ENCODE measurements around the gene RC3H1. TPM values are rescaled to one million over a fixed set of nuclear protein-coding genes. Genes with fewer than 3 reads are reported as not detected.
A peak's percentile ranks its signal among the peaks of the same experiment; 100 is the strongest.

The RC3H1 gene
- total and polyA plus RNA-seq, 2 donors (not counting 1 experiment from before 2014, with no cell fraction given) = 13.6 to 17.5 TPM

GRCh38 chr1:173916667-173917066 is 105.5 kb downstream of the RC3H1 start:
- Histone ChIP-seq H3K4me2 (ENCODE audit: extremely low read depth, insufficient read depth, low read length) (no peak overlapping the region), H3K9me3 (ENCODE audit: control insufficient read depth, insufficient read depth, low read depth, low read length) (no peaks in the 10 kb centered on the region), H3K36me3 (ENCODE audit: control insufficient read depth, insufficient read depth, low read length) (no peaks in the 10 kb centered on the region), H3K27ac (ENCODE audit: insufficient read depth, low read length) (no peak overlapping the region), H4K20me1 (ENCODE audit: control insufficient read depth, extremely low read depth, insufficient read depth, low read length) (no peaks in the 10 kb centered on the region), H3K9ac (ENCODE audit: insufficient read depth, low read length) (no peak overlapping the region), H3K4me1 (ENCODE audit: control insufficient read depth, extremely low read depth, insufficient read depth, low read length) (no peaks in the 10 kb centered on the region), H3K27me3 (ENCODE audit: control insufficient read depth, insufficient read depth, low read length) (no peaks in the 10 kb centered on the region), H2AFZ (ENCODE audit: low read length) (no peak overlapping the region), H3K4me3 (replicated peaks in 1 of 4; ENCODE audit: control extremely low read depth in 1 of 4, insufficient read depth in 1 of 4, low read depth in 3 of 4, low read length in 4 of 4) (no peak overlapping the region), H3K79me2 (ENCODE audit: control insufficient read depth, insufficient read depth, low read length) (no peaks in the 10 kb centered on the region)
- DNase-seq (ENCODE audit: low read depth in 2 of 2) = no peak
- TF ChIP-seq EZH2 (IDR thresholded peaks at IDR 0.05; ENCODE audit: low read length, missing control alignments) = no peak
- TF ChIP-seq CTCF (conservative IDR thresholded peaks at IDR 0.05 in 1 of 2, IDR thresholded peaks at IDR 0.05 in 1 of 2; ENCODE audit: low read depth in 1 of 2, low read length in 2 of 2) = no peak

- Histone ChIP-seq H3K9me3 (ENCODE audit: control insufficient read depth, insufficient read depth, low read depth, low read length) (no peaks in the 10 kb centered on the region), H3K36me3 (ENCODE audit: control insufficient read depth, insufficient read depth, low read length) (no peaks in the 10 kb centered on the region), H3K4me2 (ENCODE audit: extremely low read depth, insufficient read depth, low read length) (no peak overlapping the region), H3K4me3 (replicated peaks in 1 of 4; ENCODE audit: control extremely low read depth in 1 of 4, insufficient read depth in 1 of 4, low read depth in 3 of 4, low read length in 4 of 4) (no peak overlapping the region), H2AFZ (ENCODE audit: low read length) (no peak overlapping the region), H3K4me1 (ENCODE audit: control insufficient read depth, extremely low read depth, insufficient read depth, low read length) (no peaks in the 10 kb centered on the region), H3K27ac (ENCODE audit: insufficient read depth, low read length) (no peak overlapping the region), H4K20me1 (ENCODE audit: control insufficient read depth, extremely low read depth, insufficient read depth, low read length) (no peaks in the 10 kb centered on the region), H3K9ac (ENCODE audit: insufficient read depth, low read length) (no peak overlapping the region), H3K79me2 (ENCODE audit: control insufficient read depth, insufficient read depth, low read length) (no peaks in the 10 kb centered on the region), H3K27me3 (ENCODE audit: control insufficient read depth, insufficient read depth, low read length) (no peaks in the 10 kb centered on the region)
- no peak for DNase-seq (ENCODE audit: low read depth in 2 of 2)
- no peak for TF ChIP-seq CTCF (conservative IDR thresholded peaks at IDR 0.05 in 1 of 2, IDR thresholded peaks at IDR 0.05 in 1 of 2; ENCODE audit: low read depth in 1 of 2, low read length in 2 of 2)
- no peak for TF ChIP-seq EZH2 (IDR thresholded peaks at IDR 0.05; ENCODE audit: low read length, missing control alignments)
Measured at GRCh38 chr1:173915596-173915995, 106.6 kb downstream of the RC3H1 start.

DNA sequence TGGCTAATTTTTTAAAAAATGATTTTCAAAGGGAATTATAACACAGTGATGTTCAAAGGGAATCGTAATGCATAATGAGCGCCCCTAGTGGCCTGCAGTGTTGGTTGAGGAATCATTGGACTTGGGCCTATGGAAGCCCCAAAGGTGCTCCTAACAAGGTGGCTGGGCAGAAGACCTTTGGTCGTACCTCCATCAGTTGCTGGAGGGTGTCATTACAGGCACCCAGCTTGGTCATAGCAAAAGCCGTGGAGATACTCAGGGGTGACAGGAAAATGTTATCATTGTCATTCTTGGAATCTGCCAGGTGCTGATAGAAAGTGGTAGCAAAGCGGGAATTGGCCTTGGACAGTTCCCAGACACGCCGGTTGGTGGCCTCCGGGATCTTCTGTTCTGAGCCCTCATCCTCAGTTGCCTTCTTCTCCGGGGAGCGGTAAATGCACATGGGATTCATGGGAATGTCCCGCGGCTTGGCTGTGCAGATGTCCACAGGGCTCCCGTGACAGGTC is 107.7 kb downstream of the RC3H1 start:
- no peaks in the 10 kb centered on the region for H4K20me1 ChIP-seq (ENCODE audit: control insufficient read depth, extremely low read depth, insufficient read depth, low read length)
- no peaks in the 10 kb centered on the region for H3K36me3 ChIP-seq (ENCODE audit: control insufficient read depth, insufficient read depth, low read length)
- no peak overlapping the region for H3K4me3 ChIP-seq (replicated peaks in 1 of 4; ENCODE audit: control extremely low read depth in 1 of 4, insufficient read depth in 1 of 4, low read depth in 3 of 4, low read length in 4 of 4)
- peak in 1 of 2 donors; percentile 12 for DNase-seq (ENCODE audit: low read depth in 2 of 2)
- H3K9me3 ChIP-seq (ENCODE audit: control insufficient read depth, insufficient read depth, low read depth, low read length) = no peaks in the 10 kb centered on the region
- no peak overlapping the region for H2AFZ ChIP-seq (ENCODE audit: low read length)
- no peak overlapping the region for H3K4me2 ChIP-seq (ENCODE audit: extremely low read depth, insufficient read depth, low read length)
- TF ChIP-seq EZH2 (IDR thresholded peaks at IDR 0.05; ENCODE audit: low read length, missing control alignments) (no peak), CTCF (conservative IDR thresholded peaks at IDR 0.05 in 1 of 2, IDR thresholded peaks at IDR 0.05 in 1 of 2; ENCODE audit: low read depth in 1 of 2, low read length in 2 of 2) (peak; percentile 37 to 61)
- H3K4me1 ChIP-seq (ENCODE audit: control insufficient read depth, extremely low read depth, insufficient read depth, low read length) = no peaks in the 10 kb centered on the region
- no peaks in the 10 kb centered on the region for H3K79me2 ChIP-seq (ENCODE audit: control insufficient read depth, insufficient read depth, low read length)
- H3K27ac ChIP-seq (ENCODE audit: insufficient read depth, low read length) = no peak overlapping the region
- H3K9ac ChIP-seq (ENCODE audit: insufficient read depth, low read length) = no peak overlapping the region
- no peaks in the 10 kb centered on the region for H3K27me3 ChIP-seq (ENCODE audit: control insufficient read depth, insufficient read depth, low read length)

All from fibroblast of lung (primary cell).